ENCODE data around the gene PCSK2.

The PCSK2 gene

DNA sequence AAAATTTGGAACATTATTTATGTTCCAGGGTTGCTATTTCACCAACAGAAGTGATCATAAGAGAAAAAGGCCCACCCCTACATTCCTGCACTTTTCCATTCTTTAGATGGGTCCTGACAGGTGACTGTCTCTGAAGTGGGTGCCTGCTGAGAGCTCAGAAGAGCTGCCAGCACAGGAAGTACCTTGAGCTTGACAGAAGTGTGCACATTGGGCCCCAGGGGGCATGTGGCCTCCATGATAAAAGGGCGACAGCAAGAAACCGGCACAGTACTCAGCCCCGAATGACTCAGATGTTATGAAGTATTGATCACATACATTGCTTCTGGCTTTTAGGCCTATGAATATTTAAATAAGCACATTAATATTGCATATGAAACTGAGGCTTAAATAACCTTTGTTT, 150.4 kb downstream of the PCSK2 start:
- H3K9ac ChIP-seq (ENCODE audit: low read length): no peak overlapping the region
- H3K9me3 ChIP-seq (replicated peaks; ENCODE audit: insufficient read depth, low read length): no peaks in the 10 kb centered on the region
- H3F3A ChIP-seq (ENCODE audit: insufficient read depth, low read length): no peaks in the 10 kb centered on the region
- H3K27me3 ChIP-seq (replicated peaks; ENCODE audit: insufficient read depth, low read length): no peaks in the 10 kb centered on the region
- peak overlapping the region; percentile 32; the same call in 1 of the 2 replicates for H2AFZ ChIP-seq (ENCODE audit: low read length)
- TF ChIP-seq EZH2 (optimal IDR thresholded peaks at IDR 0.05; ENCODE audit: low read depth, low read length) (no peak), EZH2phosphoT487 (IDR thresholded peaks at IDR 0.05; ENCODE audit: low read length) (no peak)
- H3K36me3 ChIP-seq (replicated peaks; ENCODE audit: insufficient read depth, low read length): no peaks in the 10 kb centered on the region
- peaks cover 14% of the 10 kb centered on the region; the same call in 1 of the 2 replicates for H3K4me1 ChIP-seq (ENCODE audit: low read length)
- H3K9me2 ChIP-seq (replicated peaks; ENCODE audit: insufficient read depth, low read length): no peaks in the 10 kb centered on the region
- peak; percentile 17 for DNase-seq
- 0 out of 2 replicates have a peak overlapping the region, but pooled peaks have one; percentile 15 for H3K4me3 ChIP-seq (ENCODE audit: low read length)
- peak overlapping the region; percentile 60 for H3K4me2 ChIP-seq (ENCODE audit: low read depth, low read length)
- H3K79me2 ChIP-seq (ENCODE audit: low read length): no peaks in the 10 kb centered on the region
- H3K27ac ChIP-seq (ENCODE audit: low read length): peak overlapping the region; percentile 21; the same call in 1 of the 2 replicates
- no peaks in the 10 kb centered on the region for H4K20me1 ChIP-seq (ENCODE audit: insufficient read depth, low read length)

DNA sequence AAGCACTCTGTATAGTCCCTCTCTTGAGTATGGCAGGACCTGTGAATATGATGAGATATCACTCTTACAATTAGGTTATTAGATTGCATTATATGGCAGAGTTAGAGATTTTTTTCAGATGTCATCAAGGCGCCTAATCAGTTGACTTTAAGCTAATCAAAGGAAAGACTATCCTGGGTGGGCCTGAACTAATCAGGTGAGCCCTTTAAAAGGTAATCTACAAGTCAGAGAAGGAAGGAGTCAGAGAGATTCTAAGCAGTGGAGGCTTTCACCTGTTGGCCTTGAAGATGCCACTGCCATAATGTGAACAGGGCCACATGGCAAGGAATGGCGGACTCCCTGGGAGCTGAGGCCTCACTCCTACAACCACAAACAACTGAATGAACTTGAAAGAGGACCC, 152.8 kb downstream of the PCSK2 start:
- Histone ChIP-seq H3K9ac (ENCODE audit: low read length) (no peak overlapping the region), H3K36me3 (replicated peaks; ENCODE audit: insufficient read depth, low read length) (no peaks in the 10 kb centered on the region), H3F3A (ENCODE audit: insufficient read depth, low read length) (no peaks in the 10 kb centered on the region), H3K4me1 (ENCODE audit: low read length) (peaks cover 14% of the 10 kb centered on the region; the same call in 1 of the 2 replicates), H3K27ac (ENCODE audit: low read length) (no peak overlapping the region), H2AFZ (ENCODE audit: low read length) (no peak overlapping the region), H3K9me2 (replicated peaks; ENCODE audit: insufficient read depth, low read length) (no peaks in the 10 kb centered on the region), H3K4me2 (ENCODE audit: low read depth, low read length) (no peak overlapping the region), H3K79me2 (ENCODE audit: low read length) (no peaks in the 10 kb centered on the region), H4K20me1 (ENCODE audit: insufficient read depth, low read length) (no peaks in the 10 kb centered on the region), H3K27me3 (replicated peaks; ENCODE audit: insufficient read depth, low read length) (no peaks in the 10 kb centered on the region), H3K4me3 (ENCODE audit: low read length) (no peak overlapping the region), H3K9me3 (replicated peaks; ENCODE audit: insufficient read depth, low read length) (no peaks in the 10 kb centered on the region)
- no peak for DNase-seq
- TF ChIP-seq, protein P1, sequence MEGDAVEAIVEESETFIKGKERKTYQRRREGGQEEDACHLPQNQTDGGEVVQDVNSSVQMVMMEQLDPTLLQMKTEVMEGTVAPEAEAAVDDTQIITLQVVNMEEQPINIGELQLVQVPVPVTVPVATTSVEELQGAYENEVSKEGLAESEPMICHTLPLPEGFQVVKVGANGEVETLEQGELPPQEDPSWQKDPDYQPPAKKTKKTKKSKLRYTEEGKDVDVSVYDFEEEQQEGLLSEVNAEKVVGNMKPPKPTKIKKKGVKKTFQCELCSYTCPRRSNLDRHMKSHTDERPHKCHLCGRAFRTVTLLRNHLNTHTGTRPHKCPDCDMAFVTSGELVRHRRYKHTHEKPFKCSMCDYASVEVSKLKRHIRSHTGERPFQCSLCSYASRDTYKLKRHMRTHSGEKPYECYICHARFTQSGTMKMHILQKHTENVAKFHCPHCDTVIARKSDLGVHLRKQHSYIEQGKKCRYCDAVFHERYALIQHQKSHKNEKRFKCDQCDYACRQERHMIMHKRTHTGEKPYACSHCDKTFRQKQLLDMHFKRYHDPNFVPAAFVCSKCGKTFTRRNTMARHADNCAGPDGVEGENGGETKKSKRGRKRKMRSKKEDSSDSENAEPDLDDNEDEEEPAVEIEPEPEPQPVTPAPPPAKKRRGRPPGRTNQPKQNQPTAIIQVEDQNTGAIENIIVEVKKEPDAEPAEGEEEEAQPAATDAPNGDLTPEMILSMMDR (IDR thresholded peaks at IDR 0.05; ENCODE audit: low read length): no peak
- TF ChIP-seq EZH2 (optimal IDR thresholded peaks at IDR 0.05; ENCODE audit: low read depth, low read length) (no peak), EZH2phosphoT487 (IDR thresholded peaks at IDR 0.05; ENCODE audit: low read length) (no peak)

DNA sequence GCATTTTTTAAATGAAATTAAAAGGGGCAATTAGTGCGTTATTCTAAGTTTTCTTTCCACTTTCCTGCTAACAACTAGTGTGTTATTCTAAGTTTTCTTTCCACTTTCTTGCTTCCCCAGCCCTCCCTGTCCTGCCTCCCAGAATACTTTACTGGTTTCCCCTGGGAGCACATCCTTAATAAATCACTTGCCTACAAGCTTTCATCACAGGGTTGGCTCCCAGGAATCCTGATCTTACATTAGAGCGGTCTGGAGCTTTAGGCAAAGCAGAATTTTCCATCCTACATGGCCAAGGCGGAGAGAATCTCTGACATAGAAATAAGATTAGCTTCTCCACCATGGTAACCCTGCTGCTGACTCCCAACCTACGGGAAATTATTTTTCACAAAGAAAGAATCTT, 154.0 kb downstream of the PCSK2 start:
- Histone ChIP-seq H3K9me2 (replicated peaks; ENCODE audit: insufficient read depth, low read length) (no peaks in the 10 kb centered on the region), H3K36me3 (replicated peaks; ENCODE audit: insufficient read depth, low read length) (no peaks in the 10 kb centered on the region), H3K4me3 (ENCODE audit: low read length) (no peak overlapping the region), H3K4me2 (ENCODE audit: low read depth, low read length) (no peak overlapping the region), H3K9me3 (replicated peaks; ENCODE audit: insufficient read depth, low read length) (no peaks in the 10 kb centered on the region), H3K79me2 (ENCODE audit: low read length) (no peaks in the 10 kb centered on the region), H3K9ac (ENCODE audit: low read length) (no peak overlapping the region), H3K27me3 (replicated peaks; ENCODE audit: insufficient read depth, low read length) (no peaks in the 10 kb centered on the region), H3F3A (ENCODE audit: insufficient read depth, low read length) (no peaks in the 10 kb centered on the region), H2AFZ (ENCODE audit: low read length) (no peak overlapping the region), H3K4me1 (ENCODE audit: low read length) (peaks cover 14% of the 10 kb centered on the region; the same call in 1 of the 2 replicates), H3K27ac (ENCODE audit: low read length) (no peak overlapping the region), H4K20me1 (ENCODE audit: insufficient read depth, low read length) (no peaks in the 10 kb centered on the region)
- TF ChIP-seq EZH2 (optimal IDR thresholded peaks at IDR 0.05; ENCODE audit: low read depth, low read length) (no peak), EZH2phosphoT487 (IDR thresholded peaks at IDR 0.05; ENCODE audit: low read length) (no peak)
- TF ChIP-seq, protein P1 (IDR thresholded peaks at IDR 0.05; ENCODE audit: low read length): no peak
- DNase-seq: no peak

GRCh38 chr20:17381724-17382123, 154.9 kb downstream of the PCSK2 start:
- no peak for DNase-seq
- no peaks in the 10 kb centered on the region for H3K9me3 ChIP-seq (replicated peaks; ENCODE audit: insufficient read depth, low read length)
- H3K9me2 ChIP-seq (replicated peaks; ENCODE audit: insufficient read depth, low read length): no peaks in the 10 kb centered on the region
- no peak overlapping the region for H3K9ac ChIP-seq (ENCODE audit: low read length)
- no peak overlapping the region for H3K4me2 ChIP-seq (ENCODE audit: low read depth, low read length)
- H3F3A ChIP-seq (ENCODE audit: insufficient read depth, low read length): no peaks in the 10 kb centered on the region
- no peak for TF ChIP-seq EZH2phosphoT487 (IDR thresholded peaks at IDR 0.05; ENCODE audit: low read length)
- TF ChIP-seq EZH2 (optimal IDR thresholded peaks at IDR 0.05; ENCODE audit: low read depth, low read length): no peak
- TF ChIP-seq, protein P1 (IDR thresholded peaks at IDR 0.05; ENCODE audit: low read length): no peak
- no peak overlapping the region for H2AFZ ChIP-seq (ENCODE audit: low read length)
- H3K4me1 ChIP-seq (ENCODE audit: low read length): peaks cover 14% of the 10 kb centered on the region; the same call in 1 of the 2 replicates
- H3K79me2 ChIP-seq (ENCODE audit: low read length): no peaks in the 10 kb centered on the region
- H3K27me3 ChIP-seq (replicated peaks; ENCODE audit: insufficient read depth, low read length): no peaks in the 10 kb centered on the region
- no peak overlapping the region for H3K4me3 ChIP-seq (ENCODE audit: low read length)
- H3K27ac ChIP-seq (ENCODE audit: low read length): no peak overlapping the region
- H3K36me3 ChIP-seq (replicated peaks; ENCODE audit: insufficient read depth, low read length): no peaks in the 10 kb centered on the region
- H4K20me1 ChIP-seq (ENCODE audit: insufficient read depth, low read length): no peaks in the 10 kb centered on the region
